GM18498 (cell line): ENCODE data around the gene GPR107.
A peak's percentile ranks its signal among the peaks of the same experiment; 100 is the strongest.

Source experiments
- ATAC-seq: cut with Tn5 transposase; IDR thresholded peaks from one replicate; pipeline ENCODE4 v1.9.1; 2021; ENCODE audit warnings: mild to moderate bottlenecking, moderate library complexity; ENCODE audit not compliant: unreplicated experiment

The GPR107 gene

DNA sequence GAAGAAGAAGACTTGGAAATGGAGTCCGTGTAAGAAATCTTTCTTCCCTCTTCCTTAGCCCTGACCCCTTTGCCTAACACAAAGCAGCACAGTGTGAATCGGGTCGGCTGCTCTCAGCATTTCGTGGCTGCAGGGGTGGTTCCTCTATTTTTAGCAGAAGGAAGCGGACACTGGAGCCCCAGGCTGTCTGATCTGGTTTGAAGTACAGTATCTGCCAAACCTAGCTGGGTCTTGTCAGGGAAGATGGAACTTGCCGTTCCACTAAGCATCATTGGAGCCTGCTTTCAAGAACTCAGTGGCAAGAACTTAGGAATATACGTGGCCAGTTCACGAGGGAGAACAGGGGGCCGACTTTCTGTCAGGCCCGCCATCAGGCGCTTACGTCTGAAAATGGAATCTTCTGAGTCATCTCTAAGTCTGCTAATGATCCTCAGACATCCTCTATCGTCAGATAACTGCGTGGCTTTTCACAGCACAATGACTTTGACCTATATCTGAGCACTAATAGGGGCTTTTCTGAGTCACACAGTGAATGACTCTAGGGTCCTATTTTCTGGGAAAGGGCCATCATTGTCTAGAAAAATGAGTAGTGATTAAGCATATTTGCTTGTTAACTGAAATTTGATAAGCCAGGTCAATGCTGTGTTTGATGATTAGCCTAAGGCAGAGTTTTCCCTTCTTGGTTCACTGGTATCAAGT is 75.2 kb downstream of the GPR107 start:
- peak; percentile 53 for ATAC-seq

DNA sequence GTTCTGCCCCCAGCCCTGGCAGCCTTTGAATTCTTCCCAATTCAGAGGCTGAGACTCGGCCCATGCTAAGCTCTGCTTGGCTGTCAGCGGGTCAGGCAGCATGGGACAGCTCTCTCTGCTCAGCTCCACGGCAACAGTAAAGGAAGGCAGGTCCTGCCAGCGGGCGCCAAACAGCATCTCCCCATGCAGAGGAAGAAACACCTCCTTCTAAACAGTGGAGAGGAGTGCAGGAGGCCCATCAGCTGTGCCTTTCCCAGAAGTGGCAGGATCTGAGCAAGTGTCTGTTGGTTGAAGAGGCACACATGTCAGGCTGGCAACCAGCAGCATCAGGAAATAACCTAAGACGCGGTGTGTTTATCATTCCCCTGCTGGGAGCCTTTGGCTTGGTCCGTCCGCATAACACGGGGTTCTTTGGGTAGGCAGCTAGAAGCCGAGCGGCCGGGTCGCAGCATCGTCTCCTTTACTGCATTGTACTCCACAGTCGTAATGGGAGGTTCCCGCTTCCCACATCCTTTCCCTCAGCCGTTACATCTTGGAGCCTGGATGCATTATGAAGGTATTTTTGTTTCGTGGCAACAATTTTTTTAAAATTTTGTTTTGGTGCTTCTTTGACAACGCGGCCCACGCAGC is 75.8 kb downstream of the GPR107 start:
- ATAC-seq = no peak

DNA sequence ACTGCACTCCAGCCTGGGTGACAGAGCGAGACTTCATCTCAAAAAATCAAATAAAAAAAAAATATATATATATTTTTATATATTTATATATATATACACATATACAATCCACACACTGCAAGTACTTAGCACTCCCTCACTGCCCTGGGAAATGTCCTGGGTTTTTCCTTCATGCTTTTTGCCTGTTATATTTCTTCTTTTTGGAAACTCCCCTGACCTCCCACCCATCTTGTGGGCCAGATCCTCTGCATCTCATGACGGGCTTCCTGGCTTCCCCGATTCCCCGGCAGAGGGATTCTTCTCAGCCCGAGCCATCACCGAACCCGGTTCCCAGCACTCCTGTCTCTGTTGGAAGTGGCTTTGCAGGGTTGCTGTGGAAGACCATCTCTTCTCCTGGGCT is 79.0 kb downstream of the GPR107 start:
- ATAC-seq = no peak

DNA sequence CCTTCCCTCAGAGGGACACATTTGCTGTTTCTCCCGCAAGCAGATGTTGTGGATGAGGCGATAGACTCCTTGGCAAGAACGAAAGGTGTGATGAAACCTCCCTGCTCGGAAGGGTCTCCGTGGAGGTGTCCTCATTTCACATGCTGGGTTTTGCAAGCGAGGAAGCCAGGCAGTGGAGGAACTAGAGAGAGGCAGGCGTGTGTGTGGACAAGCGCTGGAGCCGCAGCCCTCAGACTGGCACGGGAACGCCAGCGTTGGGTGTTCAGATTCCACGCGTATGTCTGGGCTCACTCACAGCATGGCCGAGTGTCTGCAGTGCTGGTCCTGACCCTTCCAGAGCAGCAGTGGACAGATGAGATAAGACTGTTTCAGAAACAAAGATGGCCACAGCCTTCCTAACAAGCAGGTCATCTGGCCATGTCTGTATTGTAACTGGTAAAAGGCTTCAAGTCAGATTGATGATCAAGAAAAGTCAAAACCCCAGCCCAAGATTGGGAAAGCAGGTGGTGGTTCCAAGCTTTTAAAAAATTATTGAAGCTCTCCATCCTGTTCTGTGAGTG is 83.5 kb downstream of the GPR107 start:
- ATAC-seq = no peak

DNA sequence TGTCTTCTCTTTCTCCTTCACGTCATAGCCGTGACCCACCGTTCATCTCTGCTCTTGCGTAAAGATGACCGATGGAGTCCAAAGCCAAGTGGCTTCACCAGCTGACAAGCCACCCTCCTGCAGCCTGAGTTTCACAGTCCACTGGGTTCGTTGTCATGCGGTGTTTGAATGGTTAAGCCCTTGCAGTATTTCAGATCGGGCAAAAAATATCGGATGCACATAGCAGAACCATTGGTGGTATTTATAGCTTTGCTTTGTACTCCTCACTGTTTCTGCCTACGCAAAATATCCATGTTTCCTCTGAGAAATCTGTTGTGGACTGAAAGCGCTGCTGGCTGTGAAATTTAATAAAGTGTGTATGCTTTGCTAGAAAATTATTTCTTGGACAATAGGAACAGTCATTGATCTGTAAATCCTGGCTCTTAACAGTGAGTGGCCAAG is 84.0 kb downstream of the GPR107 start:
- ATAC-seq = no peak

DNA sequence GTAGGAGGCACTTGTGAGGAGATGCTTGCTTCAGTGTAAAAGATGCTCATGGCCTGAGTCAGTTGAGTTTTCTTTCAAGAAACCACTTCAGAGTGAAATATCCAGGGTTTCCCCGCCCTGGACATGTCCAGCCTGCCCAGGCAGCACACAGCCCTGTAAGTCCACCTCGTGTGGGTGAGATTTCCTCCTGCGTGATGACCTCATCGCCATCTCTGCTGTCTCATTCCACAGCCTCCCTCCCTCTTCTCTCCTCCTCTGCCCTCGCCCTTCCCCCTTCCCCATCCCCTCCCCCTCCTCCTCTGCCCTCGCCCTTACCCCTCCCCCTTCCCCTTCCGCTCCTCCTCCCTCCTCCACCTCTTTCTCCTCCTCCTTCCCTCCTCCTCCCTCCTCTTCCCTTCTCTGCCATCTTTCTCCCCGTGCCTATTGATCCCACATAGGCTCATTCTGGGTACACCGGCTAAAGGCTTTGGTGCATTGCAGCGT is 84.5 kb downstream of the GPR107 start:
- no peak for ATAC-seq

DNA sequence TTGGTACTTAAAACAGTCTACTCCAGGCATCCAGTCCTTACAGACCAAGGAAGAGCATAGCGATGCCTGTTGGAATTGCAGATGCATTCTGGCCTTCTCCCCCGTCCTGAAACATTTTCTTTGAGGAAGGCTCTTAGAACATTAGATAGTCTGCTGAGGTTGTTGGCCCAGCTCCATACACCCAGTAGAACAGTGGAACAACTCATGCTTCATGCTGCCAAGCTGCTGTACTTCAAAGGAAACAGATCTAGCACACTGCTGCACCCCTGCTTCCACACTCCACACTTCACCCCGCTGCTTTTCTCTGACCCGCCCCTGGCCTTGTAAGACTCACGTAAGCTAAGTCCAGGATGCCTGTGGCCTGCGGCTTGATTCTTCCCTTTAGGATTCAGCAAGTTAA is 85.1 kb downstream of the GPR107 start:
- no peak for ATAC-seq

DNA sequence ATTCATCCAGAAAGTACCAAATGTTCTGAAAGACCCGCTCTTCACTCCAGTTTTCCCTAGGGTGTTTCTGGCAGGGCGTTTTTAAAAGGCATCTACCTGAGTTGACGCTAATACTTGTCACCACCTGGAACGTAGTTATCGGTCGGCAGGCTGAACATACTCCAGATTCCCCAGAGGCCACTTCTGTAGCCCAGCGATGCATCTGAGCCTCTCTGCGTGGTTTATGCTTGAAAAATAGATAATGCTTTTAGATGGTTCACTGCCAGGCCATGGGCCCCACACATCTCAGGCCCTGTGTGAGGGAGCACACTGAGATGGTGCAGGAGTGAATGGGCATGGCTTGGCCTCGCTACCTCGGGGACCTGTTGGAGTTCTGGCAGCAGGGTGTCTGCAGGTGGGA is 85.5 kb downstream of the GPR107 start:
- ATAC-seq = no peak

DNA sequence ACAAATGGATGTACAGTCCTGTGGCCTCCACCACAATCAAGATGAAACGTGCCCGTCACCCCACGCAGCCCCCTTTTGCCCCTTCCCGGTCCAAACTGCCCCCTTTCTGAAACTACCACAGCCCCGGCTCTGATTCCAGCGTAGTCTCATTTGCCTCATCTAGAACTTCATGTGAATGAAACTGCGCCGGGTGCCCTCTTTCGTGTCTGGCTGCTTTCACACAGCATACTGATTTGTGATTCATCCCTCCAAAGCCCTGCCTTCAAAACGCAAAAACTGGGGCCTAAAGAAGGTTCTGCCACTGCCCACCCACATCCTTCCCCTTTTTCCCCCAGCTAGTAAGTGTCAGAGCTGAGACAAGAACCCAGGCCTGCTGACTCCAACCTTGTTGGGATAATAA is 87.0 kb downstream of the GPR107 start:
- ATAC-seq = no peak

DNA sequence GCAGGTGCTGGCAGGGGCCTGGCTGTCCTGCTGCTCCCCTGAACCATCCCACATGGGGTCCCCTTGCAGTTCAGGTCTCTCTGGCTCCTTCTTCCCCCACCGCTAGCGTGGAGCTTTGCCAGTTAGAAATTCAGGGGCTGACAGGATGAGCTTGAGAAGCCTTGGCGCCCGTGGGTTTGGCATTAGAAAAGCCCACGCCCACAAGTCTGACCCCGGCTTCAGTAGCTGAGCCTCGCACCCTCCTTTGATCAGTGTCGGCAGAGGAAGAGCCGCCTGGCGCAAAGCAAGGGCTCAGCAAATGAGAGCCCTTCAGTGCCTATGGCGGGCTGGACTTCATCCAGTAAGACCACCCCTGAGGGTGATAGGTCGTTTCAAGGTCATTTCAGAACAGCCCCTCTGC is 88.3 kb downstream of the GPR107 start:
- no peak for ATAC-seq

DNA sequence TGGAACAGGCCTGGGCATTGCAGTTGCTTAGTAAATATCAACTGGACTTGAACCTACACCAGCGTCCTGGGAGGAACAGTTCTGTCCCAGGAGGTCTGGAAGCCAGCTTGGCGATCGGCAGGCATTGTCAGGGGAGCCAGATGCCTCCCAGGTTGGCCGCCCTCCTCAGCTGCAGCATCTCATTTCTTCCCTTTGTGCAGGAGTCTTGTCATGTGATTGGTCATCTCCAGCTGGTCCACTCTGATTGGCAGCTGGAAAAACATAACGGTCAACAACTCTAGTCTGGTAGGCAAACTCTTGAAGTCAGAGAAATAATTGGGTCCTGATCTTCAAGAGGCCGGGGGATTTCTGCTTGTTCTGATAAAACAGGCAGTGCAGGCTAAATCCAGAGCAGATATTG is 88.9 kb downstream of the GPR107 start:
- ATAC-seq = no peak

DNA sequence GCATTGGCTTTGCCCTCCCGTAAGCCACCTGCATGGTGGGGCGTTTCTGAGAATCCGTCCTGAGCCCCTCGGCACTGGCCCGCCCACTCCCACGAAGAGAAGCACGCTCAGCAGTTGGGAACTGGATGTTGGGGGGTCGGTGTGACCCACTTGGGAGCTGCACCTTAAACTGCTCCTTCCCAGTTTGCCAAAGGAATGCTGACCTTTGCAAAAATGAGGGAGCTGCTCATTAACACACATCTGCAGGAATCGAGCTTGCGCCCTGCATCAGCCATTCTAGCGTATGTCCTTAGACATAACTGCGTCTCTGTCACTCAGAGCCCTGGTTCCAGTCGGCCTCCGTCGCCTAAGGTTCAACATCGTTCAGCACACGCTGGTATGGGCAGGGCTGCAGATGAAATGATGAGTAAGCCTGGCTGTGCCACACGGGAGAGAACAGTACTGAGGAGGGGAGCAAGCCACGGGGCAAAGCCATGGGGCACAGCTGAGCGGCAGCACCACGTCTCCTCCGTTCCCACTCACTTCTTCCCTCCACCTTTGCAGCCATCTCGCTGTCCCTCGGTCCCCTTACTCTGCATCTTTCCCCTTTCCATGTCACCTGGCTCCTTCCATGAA is 89.7 kb downstream of the GPR107 start:
- ATAC-seq = no peak

DNA sequence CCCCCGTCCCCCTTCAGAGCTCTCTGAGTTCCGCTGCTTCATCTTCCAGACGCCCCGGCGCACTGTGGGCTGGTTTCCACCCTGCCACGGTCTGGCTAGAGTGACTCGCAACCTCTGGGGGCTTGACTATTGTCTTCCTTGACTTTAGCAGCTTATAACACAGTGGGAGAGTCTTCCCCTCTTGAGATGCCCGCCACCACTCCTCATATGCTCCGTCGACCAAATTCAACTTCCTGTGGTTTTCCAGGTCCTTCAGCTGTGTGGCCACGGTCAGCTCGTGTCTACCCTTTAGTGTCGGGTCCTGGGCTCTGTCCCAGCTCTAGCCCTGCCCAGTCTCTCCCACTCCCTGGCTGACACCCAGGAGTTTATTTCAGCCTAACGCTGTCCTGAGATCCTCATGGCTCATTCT is 90.3 kb downstream of the GPR107 start:
- no peak for ATAC-seq

DNA sequence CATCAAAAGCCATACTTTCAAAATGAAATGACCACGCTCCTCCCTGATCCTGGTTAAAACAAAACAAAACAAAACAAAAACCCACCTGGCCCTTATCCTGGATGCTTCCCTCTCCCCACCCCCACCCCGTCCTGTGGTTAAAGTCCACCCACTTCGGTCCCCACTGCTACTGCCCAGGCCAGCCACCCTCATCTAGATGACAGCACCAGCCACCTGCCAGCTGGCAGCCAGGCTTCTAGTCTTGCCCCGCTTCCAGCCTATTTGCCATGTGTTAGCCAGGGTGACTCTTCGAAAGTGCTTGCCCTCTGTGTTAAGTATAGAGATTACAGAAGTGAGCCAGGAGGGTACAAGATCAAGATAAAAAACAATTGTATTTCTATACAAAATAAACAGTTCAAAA is 91.0 kb downstream of the GPR107 start:
- ATAC-seq = no peak

DNA sequence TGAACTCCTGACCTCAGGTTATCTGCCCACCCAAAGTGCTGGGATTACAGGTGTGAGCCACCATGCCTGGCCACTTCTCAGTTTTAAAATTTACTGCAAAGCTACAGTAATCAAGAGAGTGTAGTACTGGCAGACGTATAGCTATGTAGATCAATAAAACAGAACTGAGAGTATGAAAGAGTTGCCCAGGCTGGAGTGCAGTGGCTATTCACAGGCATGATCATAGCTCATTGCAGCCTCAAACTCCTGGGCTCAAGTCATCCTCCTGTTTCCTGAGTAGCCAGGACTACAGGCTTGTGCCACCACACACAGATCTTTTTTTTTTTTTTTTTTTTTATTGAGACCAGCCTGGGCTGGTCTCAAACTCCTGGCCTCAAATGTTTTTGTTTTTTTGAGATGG is 92.0 kb downstream of the GPR107 start:
- no peak for ATAC-seq

DNA sequence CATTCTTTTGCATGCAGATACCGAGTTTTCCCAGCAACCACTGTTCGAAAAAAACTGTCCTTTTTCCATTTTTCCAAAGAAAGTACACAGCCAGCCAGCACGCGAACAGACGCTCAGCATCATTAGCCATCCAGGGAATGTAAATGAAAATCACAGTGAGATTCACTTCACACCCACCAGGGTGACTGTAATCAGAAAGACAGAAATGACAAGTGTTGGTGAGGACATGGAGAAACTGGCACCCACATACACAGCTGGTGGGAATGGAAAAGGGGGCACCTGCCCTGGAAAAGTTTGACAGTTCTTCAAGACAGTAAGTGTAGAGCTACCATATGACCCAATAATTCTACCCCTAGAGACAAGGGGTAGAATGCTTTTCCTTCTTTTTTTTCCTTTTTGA is 93.5 kb downstream of the GPR107 start:
- ATAC-seq = no peak

DNA sequence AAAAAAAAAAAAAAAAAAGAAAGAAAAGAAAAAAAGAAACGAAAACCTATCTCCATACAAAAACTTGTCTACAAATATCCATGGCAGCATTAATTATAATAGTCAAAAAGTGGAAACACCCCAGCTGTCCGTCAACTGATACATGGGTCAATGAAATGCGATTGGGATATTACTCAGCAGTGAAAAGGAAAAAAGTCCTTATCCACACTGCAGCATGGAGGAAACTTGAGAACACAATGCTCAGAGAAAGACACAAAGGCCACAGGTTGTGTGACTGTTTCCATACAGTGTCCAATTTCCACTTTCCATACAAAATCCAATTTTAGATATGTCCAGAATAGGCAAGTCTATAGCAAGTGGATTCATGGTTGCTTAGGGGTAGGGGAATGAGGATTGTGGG is 94.2 kb downstream of the GPR107 start:
- ATAC-seq = no peak

DNA sequence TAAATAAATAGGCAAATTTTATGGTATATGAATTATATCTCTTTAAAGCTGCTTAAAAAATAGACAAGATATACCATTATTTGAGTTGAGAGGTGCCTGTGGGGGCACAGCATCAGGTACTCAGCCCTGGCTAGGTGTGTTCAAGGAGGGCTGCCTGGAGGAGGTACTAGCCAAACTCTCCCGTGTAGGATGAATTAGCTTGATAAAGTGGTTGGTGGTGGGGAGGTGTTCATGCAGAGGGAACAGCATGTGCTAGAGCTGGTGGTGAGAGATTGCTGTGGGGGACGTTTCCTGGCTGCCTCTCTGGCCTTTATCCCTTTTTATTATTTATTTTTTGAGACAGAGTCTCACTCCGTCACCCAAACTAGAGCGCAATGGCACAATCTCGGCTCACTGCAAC is 95.3 kb downstream of the GPR107 start:
- ATAC-seq = no peak

DNA sequence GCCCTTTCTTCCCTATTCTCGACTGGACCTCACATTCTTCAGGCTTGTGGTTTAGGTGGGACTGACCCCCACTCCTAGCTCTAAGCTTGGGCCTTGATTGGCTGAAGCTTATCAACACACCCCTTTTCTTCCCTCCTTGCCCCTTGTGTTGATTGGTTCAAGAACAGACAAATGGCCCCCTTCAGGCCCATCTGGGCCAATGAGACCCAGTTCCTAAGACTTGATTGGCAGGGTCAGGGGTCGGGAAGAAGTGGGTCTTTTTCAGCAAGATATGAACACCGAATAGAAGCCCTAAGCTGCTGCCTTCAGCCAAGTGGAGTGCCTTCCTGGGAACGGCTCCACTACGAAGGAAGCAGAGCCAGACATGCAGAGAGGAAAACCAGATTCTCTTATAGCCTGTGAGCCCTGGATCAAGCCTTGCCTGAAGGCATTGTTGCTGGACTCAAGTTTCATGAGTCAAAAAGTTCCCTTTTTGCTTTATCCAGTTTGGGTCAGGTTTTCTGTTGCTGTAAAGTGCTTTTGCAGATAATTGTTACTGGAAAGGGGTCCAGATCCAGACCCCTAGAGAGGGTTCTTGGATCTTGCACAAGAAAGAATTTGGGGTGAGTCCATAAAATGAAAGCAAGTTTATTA is 96.1 kb downstream of the GPR107 start:
- ATAC-seq = no peak

DNA sequence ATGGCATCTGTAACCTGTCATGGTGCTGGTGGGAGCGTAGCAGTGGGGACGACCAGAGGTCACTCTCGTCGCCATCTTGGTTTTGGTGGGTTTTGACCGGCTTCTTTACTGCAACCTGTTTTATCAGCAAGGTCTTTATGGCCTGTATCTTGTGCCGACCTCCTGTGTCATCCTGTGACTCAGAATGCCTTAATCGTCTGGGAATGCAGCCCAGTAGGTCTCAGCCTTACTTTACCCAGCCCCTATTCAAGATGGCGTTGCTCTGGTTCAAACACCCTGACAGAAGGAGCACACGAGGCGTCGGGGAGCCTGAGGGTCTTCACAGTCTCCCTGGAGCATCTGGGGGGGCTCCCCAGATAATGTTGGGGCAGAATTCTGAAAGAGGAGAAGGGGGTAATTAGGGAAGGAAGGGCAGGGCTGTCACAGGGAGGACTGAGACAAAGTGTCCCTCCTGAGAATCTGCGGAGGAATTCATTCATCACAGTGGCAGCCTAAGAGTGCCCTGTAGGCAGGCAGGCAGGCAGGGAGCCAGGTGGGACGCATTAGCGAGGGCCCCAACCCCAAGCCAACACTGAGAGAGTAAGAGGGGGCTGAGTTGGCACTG is 97.2 kb downstream of the GPR107 start:
- ATAC-seq = no peak

DNA sequence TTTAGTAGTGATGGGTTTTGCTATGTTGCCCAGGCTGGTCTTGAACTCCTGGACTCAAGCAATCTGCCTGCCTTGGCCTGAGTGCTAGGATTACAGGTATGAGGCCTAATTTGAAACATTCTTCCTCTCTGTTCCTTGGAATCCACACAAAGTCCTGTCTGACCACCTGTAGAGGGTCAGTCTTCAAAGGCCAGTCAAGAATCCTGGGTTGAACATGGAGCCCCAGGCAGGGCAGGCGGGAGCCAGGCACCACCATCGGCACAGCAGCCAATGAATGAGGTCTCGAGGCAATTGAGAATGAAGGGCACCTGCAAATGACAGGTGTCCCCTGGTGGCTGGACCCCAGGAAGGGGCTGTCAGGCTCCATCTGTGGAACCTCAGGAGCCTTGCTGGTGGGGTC is 101.1 kb downstream of the GPR107 start:
- no peak for ATAC-seq
